ENCODE results near the gene PATL1. TPM values are rescaled to one million over a fixed set of nuclear protein-coding genes. Genes with fewer than 3 reads are reported as not detected.

Gene PATL1
- total and polyA plus RNA-seq, 2 of the 4 experiments (the other 2 are of a cell fraction): 3.9 to 29.7 TPM

DNA sequence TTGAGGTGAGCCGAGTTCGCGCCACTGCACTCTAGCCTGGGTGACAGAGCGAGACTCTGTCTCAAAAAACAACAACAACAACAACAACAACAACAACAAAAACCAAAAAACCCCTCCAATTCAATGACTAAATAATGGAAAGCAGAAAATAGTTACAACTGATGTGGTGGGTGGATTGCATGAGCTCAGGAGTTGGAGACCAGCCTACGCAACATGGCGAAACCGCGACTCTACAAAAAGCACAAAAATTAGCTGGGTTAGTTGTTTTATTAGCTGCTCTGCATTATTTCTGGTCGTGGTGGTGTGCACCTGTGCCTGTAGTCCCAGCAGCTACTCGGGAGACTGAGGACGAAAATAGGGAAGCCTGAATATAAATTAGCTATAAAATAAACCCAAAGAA, 2.6 kb upstream of the PATL1 start:
- BruUV-seq (replicated peaks): no TSS peak
- in situ Hi-C loops (cut with MboI; ENCODE audit: low sequenced_read_pairs): loop anchor here (10.0 kb wide), 1 partner anchor 123 kb away; no protein-coding TSS in a partner anchor
- DNase-seq: no peak

More for the DNA sequence above, 2.6 kb upstream of the PATL1 start:
- intact Hi-C loops (cut with micrococcal nuclease): no loop called here
- no peaks in the 10 kb centered on the region for H3K27me3 ChIP-seq (ENCODE audit: control insufficient read depth, insufficient read depth, low read length)
- no peak overlapping the region for H2BK120ac ChIP-seq (ENCODE audit: low read depth, low read length)
- H2AFZ ChIP-seq (replicated peaks; ENCODE audit: low read length, poor library complexity): no peak overlapping the region
- no peak overlapping the region for H2AK9ac ChIP-seq (replicated peaks; ENCODE audit: low read depth, low read length, poor library complexity)
- H3K14ac ChIP-seq (replicated peaks; ENCODE audit: low read depth, low read length): no peak overlapping the region
- no peak overlapping the region for H4K5ac ChIP-seq (ENCODE audit: low read depth, low read length)
- peaks cover 11 to 27% of the 10 kb centered on the region in 2 experiments; a peak in 3 of 4 replicates for H3K79me1 ChIP-seq (ENCODE audit: low read depth in 1 of 2, low read length in 2 of 2)
- TF ChIP-seq CTCF (conservative IDR thresholded peaks at IDR 0.05; ENCODE audit: low read depth, low read length): no peak
- no peak for TF ChIP-seq MAZ (IDR thresholded peaks at IDR 0.05; ENCODE audit: borderline replicate concordance, low read depth, low read length)
- no peak for TF ChIP-seq RFX5 (IDR thresholded peaks at IDR 0.05; ENCODE audit: low read depth, low read length)
- no peak for TF ChIP-seq SMC3 (IDR thresholded peaks at IDR 0.05; ENCODE audit: low read depth, low read length)
- TF ChIP-seq, protein P1, sequence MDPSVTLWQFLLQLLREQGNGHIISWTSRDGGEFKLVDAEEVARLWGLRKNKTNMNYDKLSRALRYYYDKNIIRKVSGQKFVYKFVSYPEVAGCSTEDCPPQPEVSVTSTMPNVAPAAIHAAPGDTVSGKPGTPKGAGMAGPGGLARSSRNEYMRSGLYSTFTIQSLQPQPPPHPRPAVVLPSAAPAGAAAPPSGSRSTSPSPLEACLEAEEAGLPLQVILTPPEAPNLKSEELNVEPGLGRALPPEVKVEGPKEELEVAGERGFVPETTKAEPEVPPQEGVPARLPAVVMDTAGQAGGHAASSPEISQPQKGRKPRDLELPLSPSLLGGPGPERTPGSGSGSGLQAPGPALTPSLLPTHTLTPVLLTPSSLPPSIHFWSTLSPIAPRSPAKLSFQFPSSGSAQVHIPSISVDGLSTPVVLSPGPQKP (IDR thresholded peaks at IDR 0.05; ENCODE audit: borderline replicate concordance, low read depth, low read length): no peak
- TF ChIP-seq USF2 (IDR thresholded peaks at IDR 0.05; ENCODE audit: low read depth, low read length): no peak
- TF ChIP-seq NFE2L2 (IDR thresholded peaks at IDR 0.05; ENCODE audit: low read depth, low read length): no peak
- no peak overlapping the region for H2BK5ac ChIP-seq (ENCODE audit: low read depth, low read length, poor library complexity, severe bottlenecking)
- H3K18ac ChIP-seq (ENCODE audit: low read depth, low read length): no peak overlapping the region
- no peak overlapping the region for H2BK15ac ChIP-seq (ENCODE audit: low read depth, low read length)
- no peak for ATAC-seq (ENCODE audit: low read depth)
- no peaks in the 10 kb centered on the region for H3K9me1 ChIP-seq (ENCODE audit: insufficient read depth, low read length)
- CTCF ChIA-PET: interaction anchor here (0.6 to 1.0 kb wide), 2 partner anchors 9 to 73 kb away, joined by 3 read pairs; no protein-coding TSS in a partner anchor
- H3K56ac ChIP-seq (ENCODE audit: extremely low read depth, insufficient read depth, low read length): no peak overlapping the region
- no peak overlapping the region for H3K9ac ChIP-seq (ENCODE audit: low read depth, low read length)
- H4K91ac ChIP-seq (ENCODE audit: insufficient read depth, low read depth, low read length): no peak overlapping the region
- no peak overlapping the region for H3K4ac ChIP-seq (ENCODE audit: low read depth, low read length)
- peaks cover 5% of the 10 kb centered on the region; the same call in 1 of the 2 replicates for H4K20me1 ChIP-seq (ENCODE audit: insufficient read depth, low read length)
- H3K4me3 ChIP-seq (ENCODE audit: insufficient read depth, low read depth, low read length): no peak overlapping the region
- no peak overlapping the region for H3K4me2 ChIP-seq (ENCODE audit: low read depth, low read length)
- H3K27ac ChIP-seq (ENCODE audit: insufficient read depth, low read length): no peak overlapping the region
- H3K23ac ChIP-seq (ENCODE audit: low read depth, low read length): no peak overlapping the region
- no peak overlapping the region for H2AK5ac ChIP-seq (ENCODE audit: low read depth, low read length)
- no peak overlapping the region for H4K8ac ChIP-seq (ENCODE audit: low read depth in 2 of 2, low read length in 2 of 2)
- no peaks in the 10 kb centered on the region for H3K9me3 ChIP-seq (ENCODE audit: control insufficient read depth, insufficient read depth, low read length)
- H2BK20ac ChIP-seq (ENCODE audit: low read depth, low read length): no peak overlapping the region
- POLR2A ChIA-PET (ENCODE audit: unreplicated experiment): no interaction called here
- dilution Hi-C loops (cut with HindIII; ENCODE audit: low sequenced_read_pairs, unreplicated experiment): no loop called here
- peaks cover 3% of the 10 kb centered on the region; the same call in 1 of the 2 replicates for H3K4me1 ChIP-seq (ENCODE audit: control insufficient read depth, insufficient read depth, low read length)
- 100% methylated on average over 3 of the region's 11 CpGs; no CpG with 5 or more reads in 1 of the 2 experiments for WGBS, 2 experiments (ENCODE audit: extremely low coverage in 2 of 2, insufficient read length in 1 of 2)
- H3K36me3 ChIP-seq (ENCODE audit: control insufficient read depth, insufficient read depth, low read length): no peaks in the 10 kb centered on the region
